ENCODE measurements around the gene MMP14.
"Not testable (repeated sequence)": the region's sequence is repeated elsewhere in the genome, so short reads cannot be mapped to it uniquely, and the experiment has no call there.

MMP14 gene

GRCh38 chr14:22800346-22800745 lies 36.0 kb upstream of the MMP14 start:
- no peaks in the 10 kb centered on the region for H3K9me3 ChIP-seq (ENCODE audit: insufficient read depth, low read depth, low read length)
- no peak overlapping the region for H3K27ac ChIP-seq (ENCODE audit: low read depth, low read length)
- 97% methylated on average over 10 of the region's 10 CpGs for WGBS
- no peaks in the 10 kb centered on the region for H3K36me3 ChIP-seq (ENCODE audit: insufficient read depth, low read length)
- H3K27me3 ChIP-seq (ENCODE audit: insufficient read depth, low read length) = no peaks in the 10 kb centered on the region
- H3K4me3 ChIP-seq (ENCODE audit: low read length) = no peak overlapping the region
- no peak overlapping the region for H3K9ac ChIP-seq (ENCODE audit: low read depth, low read length)
- peaks cover 15% of the 10 kb centered on the region for H3K4me1 ChIP-seq (ENCODE audit: insufficient read depth, low read length)

GRCh38 chr14:22801716-22802115 lies 34.7 kb upstream of the MMP14 start:
- no peak overlapping the region for H3K9ac ChIP-seq (ENCODE audit: low read depth, low read length)
- H3K27me3 ChIP-seq (ENCODE audit: insufficient read depth, low read length) = no peaks in the 10 kb centered on the region
- H3K4me1 ChIP-seq (ENCODE audit: insufficient read depth, low read length) = peaks cover 10% of the 10 kb centered on the region
- H3K4me3 ChIP-seq (ENCODE audit: low read length) = no peak overlapping the region
- no peaks in the 10 kb centered on the region for H3K36me3 ChIP-seq (ENCODE audit: insufficient read depth, low read length)
- no peaks in the 10 kb centered on the region for H3K9me3 ChIP-seq (ENCODE audit: insufficient read depth, low read depth, low read length)
- WGBS = 84% methylated on average over 8 of the region's 8 CpGs
- no peak overlapping the region for H3K27ac ChIP-seq (ENCODE audit: low read depth, low read length)

GRCh38 chr14:22802860-22803686 lies 33.3 kb upstream of the MMP14 start:
- Histone ChIP-seq H3K27ac (ENCODE audit: low read depth, low read length) (no peak overlapping the region), H3K27me3 (ENCODE audit: insufficient read depth, low read length) (no peaks in the 10 kb centered on the region), H3K9me3 (ENCODE audit: insufficient read depth, low read depth, low read length) (no peaks in the 10 kb centered on the region), H3K4me3 (ENCODE audit: low read length) (no peak overlapping the region), H3K9ac (ENCODE audit: low read depth, low read length) (no peak overlapping the region), H3K4me1 (ENCODE audit: insufficient read depth, low read length) (0 out of 2 replicates have a peak, but pooled peaks cover 5% of the 10 kb centered on the region), H3K36me3 (ENCODE audit: insufficient read depth, low read length) (no peaks in the 10 kb centered on the region)
- 88% methylated on average over 12 of the region's 12 CpGs for WGBS

GRCh38 chr14:22803687-22803974 lies 32.8 kb upstream of the MMP14 start:
- no peaks in the 10 kb centered on the region for H3K27me3 ChIP-seq (ENCODE audit: insufficient read depth, low read length)
- WGBS = 94% methylated on average over 3 of the region's 3 CpGs
- H3K27ac ChIP-seq (ENCODE audit: low read depth, low read length) = no peak overlapping the region
- 0 out of 2 replicates have a peak, but pooled peaks cover 5% of the 10 kb centered on the region for H3K4me1 ChIP-seq (ENCODE audit: insufficient read depth, low read length)
- no peaks in the 10 kb centered on the region for H3K36me3 ChIP-seq (ENCODE audit: insufficient read depth, low read length)
- H3K4me3 ChIP-seq (ENCODE audit: low read length) = no peak overlapping the region
- H3K9me3 ChIP-seq (ENCODE audit: insufficient read depth, low read depth, low read length) = no peaks in the 10 kb centered on the region
- H3K9ac ChIP-seq (ENCODE audit: low read depth, low read length) = no peak overlapping the region

- H3K4me1 ChIP-seq (ENCODE audit: insufficient read depth, low read length); H3K27ac ChIP-seq (ENCODE audit: low read depth, low read length); H3K9me3 ChIP-seq (ENCODE audit: insufficient read depth, low read depth, low read length); H3K4me3 ChIP-seq (ENCODE audit: low read length); H3K36me3 ChIP-seq (ENCODE audit: insufficient read depth, low read length); H3K9ac ChIP-seq (ENCODE audit: low read depth, low read length); H3K27me3 ChIP-seq (ENCODE audit: insufficient read depth, low read length): not testable (repeated sequence)
- 91% methylated on average over 4 of the region's 4 CpGs for WGBS
These were observed 31.1 kb upstream of the MMP14 start for GRCh38 chr14:22805235-22805634.

GRCh38 chr14:22807432-22808087 lies 28.8 kb upstream of the MMP14 start:
- 85% methylated on average over 13 of the region's 13 CpGs for WGBS
- Histone ChIP-seq H3K9me3 (ENCODE audit: insufficient read depth, low read depth, low read length) (no peaks in the 10 kb centered on the region), H3K9ac (ENCODE audit: low read depth, low read length) (no peak overlapping the region), H3K4me3 (ENCODE audit: low read length) (no peak overlapping the region), H3K27ac (ENCODE audit: low read depth, low read length) (no peak overlapping the region), H3K4me1 (ENCODE audit: insufficient read depth, low read length) (0 out of 2 replicates have a peak, but pooled peaks cover 5% of the 10 kb centered on the region), H3K27me3 (ENCODE audit: insufficient read depth, low read length) (no peaks in the 10 kb centered on the region), H3K36me3 (ENCODE audit: insufficient read depth, low read length) (no peaks in the 10 kb centered on the region)

GRCh38 chr14:22808388-22809209 lies 27.8 kb upstream of the MMP14 start:
- Histone ChIP-seq H3K4me3 (ENCODE audit: low read length) (no peak overlapping the region), H3K36me3 (ENCODE audit: insufficient read depth, low read length) (no peaks in the 10 kb centered on the region), H3K9me3 (ENCODE audit: insufficient read depth, low read depth, low read length) (no peaks in the 10 kb centered on the region), H3K27ac (ENCODE audit: low read depth, low read length) (no peak overlapping the region), H3K27me3 (ENCODE audit: insufficient read depth, low read length) (no peaks in the 10 kb centered on the region), H3K4me1 (ENCODE audit: insufficient read depth, low read length) (0 out of 2 replicates have a peak, but pooled peaks cover 5% of the 10 kb centered on the region), H3K9ac (ENCODE audit: low read depth, low read length) (no peak overlapping the region)
- WGBS = 77% methylated on average over 5 of the region's 5 CpGs

GRCh38 chr14:22811722-22812121 lies 24.7 kb upstream of the MMP14 start:
- H3K4me3 ChIP-seq (ENCODE audit: low read length) = no peak overlapping the region
- H3K27me3 ChIP-seq (ENCODE audit: insufficient read depth, low read length) = no peaks in the 10 kb centered on the region
- WGBS = 87% methylated on average over 2 of the region's 2 CpGs
- H3K27ac ChIP-seq (ENCODE audit: low read depth, low read length) = no peak overlapping the region
- H3K9ac ChIP-seq (ENCODE audit: low read depth, low read length) = no peak overlapping the region
- no peaks in the 10 kb centered on the region for H3K9me3 ChIP-seq (ENCODE audit: insufficient read depth, low read depth, low read length)
- H3K36me3 ChIP-seq (ENCODE audit: insufficient read depth, low read length) = no peaks in the 10 kb centered on the region
- H3K4me1 ChIP-seq (ENCODE audit: insufficient read depth, low read length) = peaks cover 13% of the 10 kb centered on the region

GRCh38 chr14:22812744-22813143 lies 23.6 kb upstream of the MMP14 start:
- no peak overlapping the region for H3K4me3 ChIP-seq (ENCODE audit: low read length)
- peaks cover 8% of the 10 kb centered on the region for H3K4me1 ChIP-seq (ENCODE audit: insufficient read depth, low read length)
- H3K36me3 ChIP-seq (ENCODE audit: insufficient read depth, low read length) = no peaks in the 10 kb centered on the region
- H3K9me3 ChIP-seq (ENCODE audit: insufficient read depth, low read depth, low read length) = no peaks in the 10 kb centered on the region
- H3K27me3 ChIP-seq (ENCODE audit: insufficient read depth, low read length) = no peaks in the 10 kb centered on the region
- no peak overlapping the region for H3K27ac ChIP-seq (ENCODE audit: low read depth, low read length)
- WGBS = 77% methylated on average over 4 of the region's 4 CpGs
- no peak overlapping the region for H3K9ac ChIP-seq (ENCODE audit: low read depth, low read length)

- no peaks in the 10 kb centered on the region for H3K27me3 ChIP-seq (ENCODE audit: insufficient read depth, low read length)
- no peak overlapping the region for H3K4me3 ChIP-seq (ENCODE audit: low read length)
- H3K9ac ChIP-seq (ENCODE audit: low read depth, low read length) = no peak overlapping the region
- no peak overlapping the region for H3K27ac ChIP-seq (ENCODE audit: low read depth, low read length)
- 69% methylated on average over 9 of the region's 9 CpGs for WGBS
- peaks cover 8% of the 10 kb centered on the region for H3K4me1 ChIP-seq (ENCODE audit: insufficient read depth, low read length)
- no peaks in the 10 kb centered on the region for H3K9me3 ChIP-seq (ENCODE audit: insufficient read depth, low read depth, low read length)
- no peaks in the 10 kb centered on the region for H3K36me3 ChIP-seq (ENCODE audit: insufficient read depth, low read length)
These were observed 23.2 kb upstream of the MMP14 start for GRCh38 chr14:22813145-22813544.

GRCh38 chr14:22814373-22814772 lies 22.0 kb upstream of the MMP14 start:
- WGBS = 89% methylated on average over 7 of the region's 7 CpGs
- H3K4me1 ChIP-seq (ENCODE audit: insufficient read depth, low read length) = peaks cover 12% of the 10 kb centered on the region

More at GRCh38 chr14:22814373-22814772, 22.0 kb upstream of the MMP14 start:
- no peak overlapping the region for H3K9ac ChIP-seq (ENCODE audit: low read depth, low read length)
- no peaks in the 10 kb centered on the region for H3K36me3 ChIP-seq (ENCODE audit: insufficient read depth, low read length)
- H3K27me3 ChIP-seq (ENCODE audit: insufficient read depth, low read length) = no peaks in the 10 kb centered on the region
- H3K9me3 ChIP-seq (ENCODE audit: insufficient read depth, low read depth, low read length) = no peaks in the 10 kb centered on the region
- no peak overlapping the region for H3K27ac ChIP-seq (ENCODE audit: low read depth, low read length)
- H3K4me3 ChIP-seq (ENCODE audit: low read length) = no peak overlapping the region
